ENCODE measurements around the gene FOXP1.

The FOXP1 gene

GRCh38 chr3:71232895-71233294 lies 350.6 kb downstream of the FOXP1 start:
- no peaks in the 10 kb centered on the region for H3K27me3 ChIP-seq (ENCODE audit: low read depth, low read length)
- H3K9me3 ChIP-seq (ENCODE audit: insufficient read depth, low read length): no peaks in the 10 kb centered on the region
- no peak overlapping the region for H3K27ac ChIP-seq (ENCODE audit: low read length)
- no peak overlapping the region for H3K4me3 ChIP-seq (ENCODE audit: low read length)
- no peaks in the 10 kb centered on the region for H3K79me2 ChIP-seq (ENCODE audit: low read length)
- TF ChIP-seq CTCF (IDR thresholded peaks at IDR 0.05; ENCODE audit: low read depth, low read length) (no peak), EZH2phosphoT487 (IDR thresholded peaks at IDR 0.05; ENCODE audit: low read depth) (no peak)
- no peaks in the 10 kb centered on the region for H3K36me3 ChIP-seq (replicated peaks; ENCODE audit: low read depth, low read length)
- H3K4me2 ChIP-seq (ENCODE audit: low read length): no peak overlapping the region
- H3K9ac ChIP-seq (ENCODE audit: low read length): no peak overlapping the region
- H3K4me1 ChIP-seq (ENCODE audit: low read length): peaks cover 46% of the 10 kb centered on the region
- H2AFZ ChIP-seq (ENCODE audit: low read depth, low read length): no peak overlapping the region
- H4K20me1 ChIP-seq (ENCODE audit: insufficient read depth, low read length): no peaks in the 10 kb centered on the region

- no peaks in the 10 kb centered on the region for H3K27me3 ChIP-seq (ENCODE audit: low read depth, low read length)
- no peak overlapping the region for H3K4me2 ChIP-seq (ENCODE audit: low read length)
- H3K9me3 ChIP-seq (ENCODE audit: insufficient read depth, low read length): no peaks in the 10 kb centered on the region
- H3K27ac ChIP-seq (ENCODE audit: low read length): no peak overlapping the region
- no peaks in the 10 kb centered on the region for H3K36me3 ChIP-seq (replicated peaks; ENCODE audit: low read depth, low read length)
- peaks cover 52% of the 10 kb centered on the region for H3K4me1 ChIP-seq (ENCODE audit: low read length)
- no peaks in the 10 kb centered on the region for H3K79me2 ChIP-seq (ENCODE audit: low read length)
- no peak overlapping the region for H2AFZ ChIP-seq (ENCODE audit: low read depth, low read length)
- TF ChIP-seq EZH2phosphoT487 (IDR thresholded peaks at IDR 0.05; ENCODE audit: low read depth) (no peak), CTCF (IDR thresholded peaks at IDR 0.05; ENCODE audit: low read depth, low read length) (no peak)
- H4K20me1 ChIP-seq (ENCODE audit: insufficient read depth, low read length): no peaks in the 10 kb centered on the region
- H3K9ac ChIP-seq (ENCODE audit: low read length): no peak overlapping the region
- H3K4me3 ChIP-seq (ENCODE audit: low read length): no peak overlapping the region
These were observed 351.3 kb downstream of the FOXP1 start for GRCh38 chr3:71232175-71232679.

- Histone ChIP-seq H2AFZ (ENCODE audit: low read depth, low read length) (no peak overlapping the region), H4K20me1 (ENCODE audit: insufficient read depth, low read length) (no peaks in the 10 kb centered on the region), H3K9me3 (ENCODE audit: insufficient read depth, low read length) (no peaks in the 10 kb centered on the region), H3K9ac (ENCODE audit: low read length) (no peak overlapping the region), H3K4me3 (ENCODE audit: low read length) (no peak overlapping the region), H3K36me3 (replicated peaks; ENCODE audit: low read depth, low read length) (no peaks in the 10 kb centered on the region), H3K4me2 (ENCODE audit: low read length) (no peak overlapping the region), H3K4me1 (ENCODE audit: low read length) (peaks cover 58% of the 10 kb centered on the region), H3K79me2 (ENCODE audit: low read length) (no peaks in the 10 kb centered on the region), H3K27me3 (ENCODE audit: low read depth, low read length) (no peaks in the 10 kb centered on the region), H3K27ac (ENCODE audit: low read length) (no peak overlapping the region)
- no peak for TF ChIP-seq CTCF (IDR thresholded peaks at IDR 0.05; ENCODE audit: low read depth, low read length)
- no peak for TF ChIP-seq EZH2phosphoT487 (IDR thresholded peaks at IDR 0.05; ENCODE audit: low read depth)
These were observed 351.8 kb downstream of the FOXP1 start for GRCh38 chr3:71231680-71232079.

- Histone ChIP-seq H2AFZ (ENCODE audit: low read depth, low read length) (peak overlapping the region; percentile 29; the same call in 1 of the 2 replicates), H3K9me3 (ENCODE audit: insufficient read depth, low read length) (no peaks in the 10 kb centered on the region), H3K27ac (ENCODE audit: low read length) (no peak overlapping the region), H3K4me1 (ENCODE audit: low read length) (peaks cover 72% of the 10 kb centered on the region), H3K4me3 (ENCODE audit: low read length) (peak overlapping the region; percentile 48), H3K9ac (ENCODE audit: low read length) (peak overlapping the region; percentile 35), H3K27me3 (ENCODE audit: low read depth, low read length) (no peaks in the 10 kb centered on the region), H3K79me2 (ENCODE audit: low read length) (no peaks in the 10 kb centered on the region), H4K20me1 (ENCODE audit: insufficient read depth, low read length) (no peaks in the 10 kb centered on the region), H3K36me3 (replicated peaks; ENCODE audit: low read depth, low read length) (no peaks in the 10 kb centered on the region), H3K4me2 (ENCODE audit: low read length) (peak overlapping the region; percentile 68)
- TF ChIP-seq CTCF (IDR thresholded peaks at IDR 0.05; ENCODE audit: low read depth, low read length): no peak
- no peak for TF ChIP-seq EZH2phosphoT487 (IDR thresholded peaks at IDR 0.05; ENCODE audit: low read depth)
These were observed 353.4 kb downstream of the FOXP1 start for GRCh38 chr3:71229905-71230657.

Measured in OCI-LY3 (cell line).